ENCODE measurements around the gene ABHD2.

ABHD2 gene

GRCh38 chr15:89171136-89172072 lies 83.1 kb downstream of the ABHD2 start:
- DNase-seq: peak; percentile 59

GRCh38 chr15:89172921-89173320 lies 84.7 kb downstream of the ABHD2 start:
- DNase-seq: no peak

GRCh38 chr15:89174476-89174875 lies 86.2 kb downstream of the ABHD2 start:
- no peak for DNase-seq

- DNase-seq: no peak
These were observed 87.4 kb downstream of the ABHD2 start for GRCh38 chr15:89175617-89176191.

GRCh38 chr15:89177116-89177515 lies 88.9 kb downstream of the ABHD2 start:
- DNase-seq: no peak

GRCh38 chr15:89177633-89178306 lies 89.5 kb downstream of the ABHD2 start:
- DNase-seq: peak; percentile 76

- DNase-seq: no peak
These were observed 90.2 kb downstream of the ABHD2 start for GRCh38 chr15:89178307-89178977.

GRCh38 chr15:89179966-89180875 lies 92.0 kb downstream of the ABHD2 start:
- no peak for DNase-seq

GRCh38 chr15:89184357-89184756 lies 96.1 kb downstream of the ABHD2 start:
- DNase-seq: no peak

GRCh38 chr15:89184886-89185526 lies 96.8 kb downstream of the ABHD2 start:
- DNase-seq: no peak

- DNase-seq: no peak
These were observed 98.5 kb downstream of the ABHD2 start for GRCh38 chr15:89186803-89187202.

- no peak for DNase-seq
These were observed 99.2 kb downstream of the ABHD2 start for GRCh38 chr15:89187301-89187985.

GRCh38 chr15:89187986-89188514 lies 99.8 kb downstream of the ABHD2 start:
- DNase-seq: no peak

- DNase-seq: no peak
These were observed 103.9 kb downstream of the ABHD2 start for GRCh38 chr15:89192136-89192535.

GRCh38 chr15:89192766-89193165 lies 104.5 kb downstream of the ABHD2 start:
- DNase-seq: no peak

GRCh38 chr15:89194608-89195007 lies 106.4 kb downstream of the ABHD2 start:
- no peak for DNase-seq

- no peak for DNase-seq
These were observed 107.6 kb downstream of the ABHD2 start for GRCh38 chr15:89195836-89196235.

- DNase-seq: no peak
These were observed 108.0 kb downstream of the ABHD2 start for GRCh38 chr15:89196241-89196640.

- no peak for DNase-seq
These were observed 108.7 kb downstream of the ABHD2 start for GRCh38 chr15:89196994-89197393.

- no peak for DNase-seq
These were observed 109.3 kb downstream of the ABHD2 start for GRCh38 chr15:89197503-89197971.

GRCh38 chr15:89198196-89198595 lies 109.9 kb downstream of the ABHD2 start:
- no peak for DNase-seq
